ENCODE data around the gene HOTAIR. TPM values are rescaled to one million over a fixed set of nuclear protein-coding genes. Genes with fewer than 3 reads are reported as not detected.

HOTAIR gene
- total RNA-seq, 2 experiments from 2014 or later, result not detected

GRCh38 chr12:53968214-53969127 lies 6.3 kb downstream of the HOTAIR start:
- CTCF ChIA-PET, result interaction anchor here (1.2 to 3.3 kb wide), 4 partner anchors 9 to 233 kb away, joined by 3 to 10 read pairs (median 4); partner anchors contain the start of genes HOXC10 and HOXC5
- H3K27me3 Mint-ChIP-seq, result peaks cover 99% of the 10 kb centered on the region
- H3K36me3 Mint-ChIP-seq, result peaks cover 7% of the 10 kb centered on the region
- no peaks in the 10 kb centered on the region for H3K9me3 Mint-ChIP-seq (ENCODE audit: low read depth)
- no peak overlapping the region for H3K27ac Mint-ChIP-seq
- no peak overlapping the region for H3K4me3 Mint-ChIP-seq
- DNase-seq (no peak), ATAC-seq (no peak)
- H3K4me1 Mint-ChIP-seq, result peaks cover 16% of the 10 kb centered on the region

- CTCF ChIA-PET, result interaction anchor here (3.3 kb wide), 1 partner anchor 18 kb away, joined by 10 read pairs; the partner anchor contains the start of gene HOXC10
- Mint-ChIP-seq H3K36me3 (peaks cover 3% of the 10 kb centered on the region), H3K9me3 (ENCODE audit: low read depth) (no peaks in the 10 kb centered on the region), H3K27me3 (peaks cover 99% of the 10 kb centered on the region), H3K4me1 (peaks cover 13% of the 10 kb centered on the region), H3K27ac (no peak overlapping the region), H3K4me3 (no peak overlapping the region)
- no peak for DNase-seq
- no peak for ATAC-seq
Measured at GRCh38 chr12:53967421-53967925, 7.3 kb downstream of the HOTAIR start.

- ATAC-seq (no peak), DNase-seq (no peak)
- H3K4me1 Mint-ChIP-seq, result peaks cover 13% of the 10 kb centered on the region
- H3K9me3 Mint-ChIP-seq (ENCODE audit: low read depth), result no peaks in the 10 kb centered on the region
- peaks cover 3% of the 10 kb centered on the region for H3K36me3 Mint-ChIP-seq
- H3K27ac Mint-ChIP-seq, result peak overlapping the region; percentile 34
- CTCF ChIA-PET, result interaction anchor here (1.6 to 3.3 kb wide), 2 partner anchors 19 to 248 kb away, joined by 4 to 10 read pairs; partner anchors contain the start of gene HOXC10
- H3K4me3 Mint-ChIP-seq, result no peak overlapping the region
- peaks cover 98% of the 10 kb centered on the region for H3K27me3 Mint-ChIP-seq
Measured at GRCh38 chr12:53966385-53967133, 8.2 kb downstream of the HOTAIR start.

- Mint-ChIP-seq H3K4me3 (no peak overlapping the region), H3K36me3 (peaks cover 3% of the 10 kb centered on the region), H3K9me3 (ENCODE audit: low read depth) (no peaks in the 10 kb centered on the region), H3K4me1 (peaks cover 13% of the 10 kb centered on the region), H3K27ac (no peak overlapping the region), H3K27me3 (peaks cover 98% of the 10 kb centered on the region)
- CTCF ChIA-PET, result interaction anchor here (1.6 to 3.3 kb wide), 2 partner anchors 20 to 249 kb away, joined by 4 to 10 read pairs; partner anchors contain the start of gene HOXC10
- DNase-seq, result no peak
- no peak for ATAC-seq
Measured at GRCh38 chr12:53966085-53966384, 8.7 kb downstream of the HOTAIR start.

GRCh38 chr12:53965281-53966084 lies 9.3 kb downstream of the HOTAIR start:
- H3K4me3 Mint-ChIP-seq, result peak overlapping the region; percentile 5
- no peak overlapping the region for H3K27ac Mint-ChIP-seq
- peaks cover 98% of the 10 kb centered on the region for H3K27me3 Mint-ChIP-seq
- ATAC-seq (no peak), DNase-seq (no peak)
- H3K36me3 Mint-ChIP-seq, result peaks cover 3% of the 10 kb centered on the region
- H3K4me1 Mint-ChIP-seq, result peaks cover 13% of the 10 kb centered on the region
- CTCF ChIA-PET, result interaction anchor here (0.6 to 3.3 kb wide), 4 partner anchors 20 to 249 kb away, joined by 3 to 10 read pairs (median 4); partner anchors contain the start of gene HOXC10
- no peaks in the 10 kb centered on the region for H3K9me3 Mint-ChIP-seq (ENCODE audit: low read depth)

GRCh38 chr12:53964315-53964713 lies 10.4 kb downstream of the HOTAIR start:
- no peak for DNase-seq
- peaks cover 16% of the 10 kb centered on the region for H3K4me1 Mint-ChIP-seq
- H3K27me3 Mint-ChIP-seq, result peaks cover 98% of the 10 kb centered on the region
- CTCF ChIA-PET, result interaction anchor here (0.8 to 1.6 kb wide), 2 partner anchors 42 to 58 kb away, joined by 3 to 4 read pairs; no protein-coding TSS in a partner anchor
- H3K9me3 Mint-ChIP-seq (ENCODE audit: low read depth), result no peaks in the 10 kb centered on the region
- H3K36me3 Mint-ChIP-seq, result peaks cover 3% of the 10 kb centered on the region
- H3K4me3 Mint-ChIP-seq, result no peak overlapping the region
- no peak overlapping the region for H3K27ac Mint-ChIP-seq
- ATAC-seq, result no peak

GRCh38 chr12:53963434-53964314 lies 11.1 kb downstream of the HOTAIR start:
- H3K4me1 Mint-ChIP-seq, result peaks cover 16% of the 10 kb centered on the region
- CTCF ChIA-PET, result interaction anchor here (0.9 to 1.6 kb wide), 2 partner anchors 43 to 228 kb away, joined by 3 to 4 read pairs; no protein-coding TSS in a partner anchor
- H3K4me3 Mint-ChIP-seq, result no peak overlapping the region
- DNase-seq, result no peak
- H3K27ac Mint-ChIP-seq, result no peak overlapping the region
- peaks cover 97% of the 10 kb centered on the region for H3K27me3 Mint-ChIP-seq
- ATAC-seq, result no peak
- H3K9me3 Mint-ChIP-seq (ENCODE audit: low read depth), result no peaks in the 10 kb centered on the region
- H3K36me3 Mint-ChIP-seq, result peaks cover 3% of the 10 kb centered on the region

- peaks cover 3% of the 10 kb centered on the region for H3K36me3 Mint-ChIP-seq
- no peak overlapping the region for H3K4me3 Mint-ChIP-seq
- ATAC-seq, result no peak
- CTCF ChIA-PET, result interaction anchor here (0.9 to 1.6 kb wide), 2 partner anchors 43 to 229 kb away, joined by 3 to 4 read pairs; no protein-coding TSS in a partner anchor
- H3K27me3 Mint-ChIP-seq, result peaks cover 97% of the 10 kb centered on the region
- no peak for DNase-seq
- H3K27ac Mint-ChIP-seq, result no peak overlapping the region
- H3K9me3 Mint-ChIP-seq (ENCODE audit: low read depth), result no peaks in the 10 kb centered on the region
- H3K4me1 Mint-ChIP-seq, result peaks cover 16% of the 10 kb centered on the region
Measured at GRCh38 chr12:53963005-53963404, 11.7 kb downstream of the HOTAIR start.

- no peak overlapping the region for H3K4me3 Mint-ChIP-seq
- H3K27ac Mint-ChIP-seq, result no peak overlapping the region
- H3K4me1 Mint-ChIP-seq, result peaks cover 15% of the 10 kb centered on the region
- H3K9me3 Mint-ChIP-seq (ENCODE audit: low read depth), result no peaks in the 10 kb centered on the region
- ATAC-seq, result no peak
- no peak for DNase-seq
- peaks cover 3% of the 10 kb centered on the region for H3K36me3 Mint-ChIP-seq
- H3K27me3 Mint-ChIP-seq, result peaks cover 97% of the 10 kb centered on the region
- CTCF ChIA-PET, result interaction anchor here (1.1 kb wide), 2 partner anchors 9 to 23 kb away, joined by 3 read pairs; partner anchors contain the start of gene HOXC13
Measured at GRCh38 chr12:53961025-53961761, 13.6 kb downstream of the HOTAIR start.

GRCh38 chr12:53960187-53961024 lies 14.3 kb downstream of the HOTAIR start:
- ATAC-seq (no peak), DNase-seq (no peak)
- Mint-ChIP-seq H3K36me3 (peaks cover under 1% of the 10 kb centered on the region), H3K27ac (peak overlapping the region; percentile 44), H3K9me3 (ENCODE audit: low read depth) (no peaks in the 10 kb centered on the region), H3K27me3 (peaks cover 97% of the 10 kb centered on the region), H3K4me3 (no peak overlapping the region), H3K4me1 (peaks cover 12% of the 10 kb centered on the region)
- CTCF ChIA-PET, result interaction anchor here (1.3 to 2.0 kb wide), 4 partner anchors 9 to 72 kb away, joined by 3 to 7 read pairs (median 6); partner anchors contain the start of gene HOXC5

Data from activated CD8-positive, alpha-beta memory T cell treated with anti-CD3 and anti-CD28 coated beads, Interleukin-2, amount 10 ng/mL, durations not matched to agents 7 days and 5 days (primary cell).